Activated naive CD8-positive, alpha-beta T cell treated with anti-CD3 and anti-CD28 coated beads, Interleukin-2, amount 50 U/mL, for 24 hours (primary cell): ENCODE results near the gene KLHDC10.
"Not testable (repeated sequence)": the region's sequence is repeated elsewhere in the genome, so short reads cannot be mapped to it uniquely, and the experiment has no call there.

Experiments used
- ATAC-seq: fragments of 150-1000 bp; cut with Tn5 transposase; one replicate; pipeline ENCODE4 v1.10.0; 2021
- DNase-seq: peaks from one replicate; pipeline ENCODE4 v3.0.0; 2021
- H3K27ac Mint-ChIP-seq: one replicate; pipeline ENCODE4 v1.8.0; 2021; ENCODE audit warnings: mild to moderate bottlenecking, mixed read lengths
- H3K27me3 Mint-ChIP-seq: one replicate; pipeline ENCODE4 v1.8.0; 2021; ENCODE audit warnings: mixed read lengths
- H3K36me3 Mint-ChIP-seq: one replicate; pipeline ENCODE4 v1.8.0; 2021; ENCODE audit warnings: low read depth, mixed read lengths
- H3K4me1 Mint-ChIP-seq: one replicate; pipeline ENCODE4 v1.8.0; 2021; ENCODE audit warnings: mixed read lengths
- H3K4me3 Mint-ChIP-seq: one replicate; pipeline ENCODE4 v1.8.0; 2021; ENCODE audit warnings: mild to moderate bottlenecking, moderate library complexity, mixed read lengths
- H3K9me3 Mint-ChIP-seq: one replicate; pipeline ENCODE4 v1.8.0; 2021; ENCODE audit warnings: mixed read lengths

The KLHDC10 gene

DNA sequence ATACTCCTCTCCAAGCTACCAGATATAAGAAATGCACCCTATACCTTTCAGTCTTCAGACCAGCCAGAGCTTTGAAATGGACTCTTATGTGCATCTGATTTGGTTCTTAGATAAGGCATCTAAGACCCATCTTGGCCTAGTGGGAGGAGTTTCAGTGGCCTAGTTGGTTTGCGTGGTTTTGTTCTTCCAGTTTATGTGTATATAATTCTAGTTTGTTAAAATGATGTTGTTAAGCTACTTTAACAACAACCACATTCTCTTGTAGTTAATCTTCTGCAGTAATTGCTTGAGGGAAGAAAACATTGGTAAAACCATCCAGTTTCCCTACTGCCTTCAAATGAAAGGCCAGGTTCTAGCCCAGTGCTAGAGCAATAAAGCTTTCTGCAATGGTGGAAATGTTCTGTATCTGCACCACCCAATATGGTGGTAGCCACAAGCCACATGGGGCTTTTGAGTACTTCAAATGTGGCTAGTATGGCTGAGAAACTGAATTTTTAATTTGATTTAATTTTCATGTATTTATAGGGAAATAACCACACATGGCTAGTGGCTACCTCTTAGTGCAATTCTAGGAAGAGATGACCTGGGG, 66.3 kb downstream of the KLHDC10 start:
- H3K4me1 Mint-ChIP-seq, result peaks cover 19% of the 10 kb centered on the region
- ATAC-seq, result no peak
- H3K9me3 Mint-ChIP-seq, result no peaks in the 10 kb centered on the region
- H3K4me3 Mint-ChIP-seq, result no peak overlapping the region
- no peaks in the 10 kb centered on the region for H3K27me3 Mint-ChIP-seq
- H3K27ac Mint-ChIP-seq, result no peak overlapping the region
- no peak for DNase-seq
- H3K36me3 Mint-ChIP-seq, result peaks cover 8% of the 10 kb centered on the region

DNA sequence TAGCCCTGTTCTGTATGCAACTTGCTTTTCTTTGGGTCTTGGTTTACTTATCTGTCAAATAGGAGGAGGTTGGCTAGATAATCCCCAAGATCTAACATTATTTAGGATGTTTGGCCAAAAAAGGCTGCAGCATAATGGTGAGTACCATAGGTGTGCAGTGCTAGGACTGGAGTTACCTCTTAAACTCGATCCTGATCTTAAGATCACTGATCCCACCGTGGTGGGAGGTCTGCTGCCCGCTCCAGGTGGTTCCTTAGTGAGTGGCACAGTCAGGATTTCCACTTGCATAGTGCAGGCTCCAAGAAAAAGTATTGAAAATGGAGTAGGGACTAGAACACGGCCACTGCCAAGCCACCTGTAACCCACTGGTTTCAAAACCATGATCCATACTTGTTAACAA, 66.9 kb downstream of the KLHDC10 start:
- Mint-ChIP-seq H3K9me3 (no peaks in the 10 kb centered on the region), H3K27me3 (no peaks in the 10 kb centered on the region), H3K27ac (no peak overlapping the region), H3K4me3 (no peak overlapping the region), H3K36me3 (peaks cover 8% of the 10 kb centered on the region), H3K4me1 (peaks cover 19% of the 10 kb centered on the region)
- DNase-seq (no peak), ATAC-seq (no peak)

- no peak for DNase-seq
- no peak for ATAC-seq
- no peaks in the 10 kb centered on the region for H3K27me3 Mint-ChIP-seq
- no peak overlapping the region for H3K27ac Mint-ChIP-seq
- no peaks in the 10 kb centered on the region for H3K9me3 Mint-ChIP-seq
- H3K36me3 Mint-ChIP-seq, result peaks cover 6% of the 10 kb centered on the region
- H3K4me1 Mint-ChIP-seq, result peaks cover 19% of the 10 kb centered on the region
- H3K4me3 Mint-ChIP-seq, result no peak overlapping the region
Measured at GRCh38 chr7:130139193-130139960, 69.0 kb downstream of the KLHDC10 start.

DNA sequence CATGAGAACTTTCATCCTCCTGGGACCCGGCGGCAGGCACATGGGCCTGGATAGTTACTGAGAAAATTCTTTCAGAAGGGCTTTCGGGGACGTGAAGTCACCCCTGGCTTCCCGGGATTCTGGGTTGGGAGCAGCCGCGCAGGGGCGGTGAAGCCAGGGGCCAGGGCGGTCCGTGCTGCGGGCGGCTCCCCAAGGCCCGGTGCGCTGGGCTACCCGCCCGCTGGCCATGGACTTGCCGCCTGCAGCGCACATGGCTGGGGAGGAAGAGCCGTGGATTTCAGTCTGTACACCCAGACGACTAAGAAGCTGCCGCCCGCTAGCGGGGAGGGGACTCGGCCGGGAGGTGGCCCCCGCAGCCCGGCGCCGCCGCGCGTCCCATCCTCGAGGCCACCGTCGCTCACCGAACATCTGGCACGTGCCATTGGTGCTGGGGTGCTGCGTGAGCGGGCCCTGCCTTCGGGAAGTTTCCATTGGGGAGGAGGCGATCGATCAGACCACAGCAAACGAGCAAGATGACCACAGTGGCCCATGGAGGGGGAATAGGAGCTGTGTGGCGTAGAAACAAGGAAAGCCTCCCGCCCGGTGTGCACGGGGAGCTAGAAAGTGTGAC, 70.3 kb downstream of the KLHDC10 start:
- peak overlapping the region; percentile 58 for H3K4me3 Mint-ChIP-seq
- H3K36me3 Mint-ChIP-seq, result peaks cover 2% of the 10 kb centered on the region
- H3K9me3 Mint-ChIP-seq, result no peaks in the 10 kb centered on the region
- H3K4me1 Mint-ChIP-seq, result peaks cover 19% of the 10 kb centered on the region
- no peaks in the 10 kb centered on the region for H3K27me3 Mint-ChIP-seq
- no peak for DNase-seq
- ATAC-seq, result no peak
- H3K27ac Mint-ChIP-seq, result no peak overlapping the region

GRCh38 chr7:130141161-130141883, 71.0 kb downstream of the KLHDC10 start:
- Mint-ChIP-seq H3K4me3 (peak overlapping the region; percentile 58), H3K36me3 (no peaks in the 10 kb centered on the region), H3K27me3 (no peaks in the 10 kb centered on the region), H3K4me1 (peaks cover 14% of the 10 kb centered on the region), H3K27ac (no peak overlapping the region), H3K9me3 (no peaks in the 10 kb centered on the region)
- ATAC-seq, result peak; percentile 58
- DNase-seq, result peak; percentile 51

DNA sequence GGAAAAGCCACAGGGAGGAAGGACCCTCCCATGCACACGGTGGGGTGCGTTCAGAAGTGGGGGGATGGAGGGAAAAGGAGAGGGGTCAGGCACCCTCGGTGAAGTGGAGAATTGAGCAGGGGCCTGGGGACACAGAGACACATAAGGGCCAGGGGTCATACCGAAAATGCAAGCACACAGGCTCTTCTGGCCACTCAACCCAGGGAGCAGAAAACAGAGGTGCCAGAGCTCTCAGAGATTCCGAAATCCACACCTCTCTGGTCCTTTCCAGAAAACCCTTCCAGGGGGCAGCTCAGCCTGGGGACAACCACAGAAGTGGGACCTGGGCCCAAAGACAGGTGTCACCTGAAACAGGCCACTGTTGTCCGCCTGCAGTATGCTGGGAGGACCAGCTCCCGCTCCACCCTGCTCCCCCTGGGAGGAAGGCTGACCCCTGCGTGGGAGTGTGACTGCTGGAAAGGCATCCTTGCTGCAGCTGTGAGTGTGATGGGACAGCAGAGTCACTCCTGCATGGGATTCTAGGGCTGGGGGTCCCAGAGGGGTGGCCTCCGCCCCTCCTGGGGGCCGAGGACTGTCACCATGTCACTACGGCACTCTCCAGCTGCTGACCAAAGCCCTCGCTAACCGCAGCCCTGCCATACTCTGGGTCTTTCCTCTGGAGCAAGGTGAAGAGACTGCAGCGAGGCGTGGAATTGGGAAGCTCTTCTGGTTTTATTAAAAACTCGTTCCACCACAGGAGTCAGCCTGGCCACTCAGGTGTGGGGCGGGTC, 71.7 kb downstream of the KLHDC10 start:
- H3K27me3 Mint-ChIP-seq, result no peaks in the 10 kb centered on the region

GRCh38 chr7:130142654-130143333, 72.5 kb downstream of the KLHDC10 start:
- no peak overlapping the region for H3K27ac Mint-ChIP-seq
- no peaks in the 10 kb centered on the region for H3K9me3 Mint-ChIP-seq
- H3K27me3 Mint-ChIP-seq, result no peaks in the 10 kb centered on the region
- H3K4me1 Mint-ChIP-seq, result peaks cover 9% of the 10 kb centered on the region
- ATAC-seq (no peak), DNase-seq (no peak)
- H3K36me3 Mint-ChIP-seq, result no peaks in the 10 kb centered on the region
- no peak overlapping the region for H3K4me3 Mint-ChIP-seq

More for the DNA sequence above, 71.7 kb downstream of the KLHDC10 start:
- Mint-ChIP-seq H3K9me3 (no peaks in the 10 kb centered on the region), H3K36me3 (no peaks in the 10 kb centered on the region), H3K4me1 (peaks cover 9% of the 10 kb centered on the region), H3K4me3 (peak overlapping the region; percentile 58), H3K27ac (no peak overlapping the region)
- ATAC-seq (no peak), DNase-seq (no peak)

DNA sequence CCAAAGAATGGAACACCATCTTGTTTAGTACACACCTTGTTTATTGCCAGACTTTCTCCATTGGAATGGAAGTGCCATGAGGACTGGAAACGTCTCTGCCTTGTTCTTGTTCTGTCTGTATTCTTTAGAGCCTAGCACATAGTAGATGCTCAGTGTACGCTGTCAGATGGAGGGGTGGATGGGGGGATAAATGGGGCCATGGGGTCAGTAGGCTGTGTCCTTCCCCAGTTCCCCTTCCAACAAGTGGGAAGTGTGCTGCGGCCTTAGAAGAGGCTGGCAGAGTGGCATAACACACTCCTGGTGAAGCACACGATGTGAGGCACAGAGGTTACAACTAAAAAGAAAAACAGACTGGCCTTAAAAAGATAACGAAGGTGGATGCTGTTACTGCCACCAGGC, 73.0 kb downstream of the KLHDC10 start:
- no peaks in the 10 kb centered on the region for H3K9me3 Mint-ChIP-seq
- ATAC-seq (no peak), DNase-seq (no peak)
- H3K36me3 Mint-ChIP-seq, result no peaks in the 10 kb centered on the region
- H3K27ac Mint-ChIP-seq, result no peak overlapping the region
- H3K4me1 Mint-ChIP-seq, result peaks cover 9% of the 10 kb centered on the region
- no peak overlapping the region for H3K4me3 Mint-ChIP-seq
- no peaks in the 10 kb centered on the region for H3K27me3 Mint-ChIP-seq

DNA sequence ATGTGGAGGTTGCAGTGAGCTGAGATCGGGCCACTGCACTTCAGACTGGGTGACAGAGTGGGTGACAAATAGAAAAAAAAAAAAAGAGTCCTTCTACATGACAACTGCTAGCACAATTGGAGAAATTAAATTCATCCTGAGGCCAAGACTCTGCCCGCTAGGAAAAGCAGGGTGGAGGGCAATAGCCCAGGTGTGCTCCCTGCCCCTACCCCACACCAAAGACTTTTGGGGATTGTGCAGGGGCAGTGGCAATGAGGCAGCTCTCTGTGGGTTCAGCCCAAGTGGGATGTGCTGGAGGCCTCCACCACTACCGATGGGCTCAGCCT, 73.6 kb downstream of the KLHDC10 start:
- Mint-ChIP-seq H3K9me3 (no peaks in the 10 kb centered on the region), H3K27me3 (no peaks in the 10 kb centered on the region), H3K27ac (no peak overlapping the region), H3K4me3 (no peak overlapping the region), H3K36me3 (no peaks in the 10 kb centered on the region), H3K4me1 (peaks cover 9% of the 10 kb centered on the region)
- DNase-seq, result no peak
- no peak for ATAC-seq

GRCh38 chr7:130144312-130145171, 74.2 kb downstream of the KLHDC10 start:
- Mint-ChIP-seq H3K4me1 (peaks cover 9% of the 10 kb centered on the region), H3K9me3 (no peaks in the 10 kb centered on the region), H3K4me3 (no peak overlapping the region), H3K27ac (no peak overlapping the region), H3K27me3 (peaks cover 2% of the 10 kb centered on the region), H3K36me3 (no peaks in the 10 kb centered on the region)
- DNase-seq (no peak), ATAC-seq (no peak)

- H3K4me1 Mint-ChIP-seq, result peaks cover 11% of the 10 kb centered on the region
- peaks cover 5% of the 10 kb centered on the region for H3K27me3 Mint-ChIP-seq
- no peak overlapping the region for H3K27ac Mint-ChIP-seq
- DNase-seq (no peak), ATAC-seq (no peak)
- H3K9me3 Mint-ChIP-seq, result no peaks in the 10 kb centered on the region
- no peaks in the 10 kb centered on the region for H3K36me3 Mint-ChIP-seq
- no peak overlapping the region for H3K4me3 Mint-ChIP-seq
Measured at GRCh38 chr7:130145424-130146100, 75.2 kb downstream of the KLHDC10 start.

GRCh38 chr7:130146142-130146541, 75.8 kb downstream of the KLHDC10 start:
- H3K27ac Mint-ChIP-seq, H3K4me1 Mint-ChIP-seq, H3K4me3 Mint-ChIP-seq, ATAC-seq, DNase-seq, H3K36me3 Mint-ChIP-seq, H3K27me3 Mint-ChIP-seq, H3K9me3 Mint-ChIP-seq: not testable (repeated sequence)
